ENCODE data around the gene SLC15A2.

Gene SLC15A2

GRCh38 chr3:121988146-121988545 is 93.9 kb downstream of the SLC15A2 start:
- no peak for DNase-seq

GRCh38 chr3:121989943-121990342 is 95.7 kb downstream of the SLC15A2 start:
- no peak for DNase-seq

- peak; percentile 30 for DNase-seq
Measured at GRCh38 chr3:121992601-121993560, 98.7 kb downstream of the SLC15A2 start.
